ENCODE data around the gene GPAT2.
"Not testable (repeated sequence)": the region's sequence is repeated elsewhere in the genome, so short reads cannot be mapped to it uniquely, and the experiment has no call there.

GPAT2 gene

DNA sequence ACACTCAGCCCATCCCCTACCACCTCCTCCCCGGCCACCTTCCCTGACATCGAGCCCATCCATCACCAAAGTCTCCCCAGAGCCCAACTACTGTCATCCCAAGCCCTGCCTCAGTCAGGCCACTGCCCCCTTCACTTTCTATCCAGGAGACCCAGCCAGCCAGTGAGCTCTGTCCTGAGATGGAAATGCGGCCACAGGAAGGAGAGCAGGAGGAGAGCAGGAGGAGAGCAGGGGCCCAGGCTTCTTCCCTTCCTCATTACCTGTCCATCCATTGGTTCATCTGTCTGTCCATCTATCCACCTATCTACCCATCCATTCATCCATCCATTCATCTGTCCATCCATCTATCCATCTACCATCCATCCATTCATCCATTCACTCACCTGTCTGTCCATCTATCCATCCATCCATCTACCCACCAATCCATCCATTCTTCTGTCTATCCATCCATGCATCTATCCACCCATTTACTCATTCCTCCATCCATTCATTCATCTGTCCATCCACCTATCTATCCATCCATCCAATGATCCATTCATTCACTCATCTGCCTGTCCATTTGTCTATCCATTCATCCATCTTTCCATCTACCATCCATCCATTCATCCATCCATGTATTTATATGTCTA, 29.4 kb upstream of the GPAT2 start:
- DNase-seq = not testable (repeated sequence)

DNA sequence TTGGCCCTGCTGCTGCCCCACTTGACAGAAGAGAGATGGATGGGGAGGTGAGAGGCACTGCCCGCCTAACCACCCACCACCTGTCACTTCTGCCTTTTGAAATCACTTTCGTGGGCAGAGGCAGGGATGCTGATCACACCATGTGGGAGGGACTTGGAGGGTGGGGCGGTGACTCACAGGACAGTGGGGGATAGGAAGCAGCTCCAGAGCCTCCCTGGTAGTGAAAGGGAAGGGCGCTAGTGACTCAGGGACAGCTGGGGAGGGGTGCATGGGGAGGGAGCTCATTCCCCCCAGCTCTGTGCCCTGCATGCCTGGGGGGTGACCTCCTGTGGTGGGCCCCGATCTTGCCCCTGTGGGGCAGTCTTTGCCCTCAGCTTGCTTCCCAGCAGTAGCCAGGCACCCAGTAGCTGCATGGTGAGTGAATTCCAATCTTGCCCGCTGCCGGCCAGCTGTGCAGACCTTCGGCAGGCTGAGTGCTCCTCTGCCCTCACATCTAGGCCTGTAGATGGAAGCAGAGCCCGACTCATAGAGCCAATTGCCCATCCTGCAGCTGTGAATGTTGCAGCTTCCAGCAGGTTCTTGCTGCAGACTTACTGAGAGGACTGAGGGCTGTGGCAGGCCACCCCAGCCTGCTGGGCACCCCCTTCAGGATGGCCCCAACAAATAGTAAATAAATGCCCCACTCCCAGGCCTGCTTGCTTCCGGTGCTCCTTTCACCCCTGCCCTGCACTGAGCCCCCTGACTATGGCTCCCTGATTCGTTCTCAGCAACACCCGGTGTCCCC, 28.6 kb upstream of the GPAT2 start:
- DNase-seq = not testable (repeated sequence)

DNA sequence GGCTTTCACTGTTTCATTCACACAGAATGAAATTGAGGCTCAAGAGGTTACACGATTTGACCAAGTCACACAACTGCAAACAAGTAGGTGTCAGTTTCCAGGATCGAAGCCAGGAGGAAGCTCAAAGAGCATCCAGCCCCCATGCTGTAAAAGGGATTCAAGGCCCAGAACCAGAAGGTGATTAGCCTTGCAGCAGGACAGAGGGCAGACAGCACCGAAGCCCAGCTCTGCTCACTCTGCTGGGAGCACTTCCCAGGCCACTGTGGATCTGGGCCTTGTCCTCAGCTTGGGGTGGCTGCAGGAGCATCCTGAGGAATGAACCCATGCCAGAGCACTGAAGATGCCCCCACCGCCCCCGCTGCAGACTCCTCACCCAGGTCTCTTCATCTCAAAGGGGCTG, 27.8 kb upstream of the GPAT2 start:
- not testable (repeated sequence) for DNase-seq

DNA sequence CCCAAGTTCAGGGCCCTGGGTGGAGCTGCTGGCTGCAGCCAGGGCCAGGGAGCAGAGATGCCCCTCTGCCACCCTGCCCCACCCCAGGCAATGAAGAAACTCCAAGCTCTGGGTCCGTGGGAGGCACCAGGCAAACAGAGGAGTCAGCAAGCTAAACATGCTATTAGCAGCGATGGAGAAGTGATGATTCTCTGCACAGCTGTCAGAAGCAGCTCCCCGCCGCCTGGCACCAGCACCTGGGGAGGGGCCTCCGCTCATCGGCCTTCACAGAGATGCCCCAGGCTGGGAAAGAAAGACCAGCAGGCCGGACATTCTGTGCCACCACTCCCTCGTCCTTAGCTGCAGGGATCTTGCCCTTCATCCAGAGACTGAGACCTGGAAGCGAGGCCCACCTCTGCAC, 27.2 kb upstream of the GPAT2 start:
- not testable (repeated sequence) for DNase-seq

DNA sequence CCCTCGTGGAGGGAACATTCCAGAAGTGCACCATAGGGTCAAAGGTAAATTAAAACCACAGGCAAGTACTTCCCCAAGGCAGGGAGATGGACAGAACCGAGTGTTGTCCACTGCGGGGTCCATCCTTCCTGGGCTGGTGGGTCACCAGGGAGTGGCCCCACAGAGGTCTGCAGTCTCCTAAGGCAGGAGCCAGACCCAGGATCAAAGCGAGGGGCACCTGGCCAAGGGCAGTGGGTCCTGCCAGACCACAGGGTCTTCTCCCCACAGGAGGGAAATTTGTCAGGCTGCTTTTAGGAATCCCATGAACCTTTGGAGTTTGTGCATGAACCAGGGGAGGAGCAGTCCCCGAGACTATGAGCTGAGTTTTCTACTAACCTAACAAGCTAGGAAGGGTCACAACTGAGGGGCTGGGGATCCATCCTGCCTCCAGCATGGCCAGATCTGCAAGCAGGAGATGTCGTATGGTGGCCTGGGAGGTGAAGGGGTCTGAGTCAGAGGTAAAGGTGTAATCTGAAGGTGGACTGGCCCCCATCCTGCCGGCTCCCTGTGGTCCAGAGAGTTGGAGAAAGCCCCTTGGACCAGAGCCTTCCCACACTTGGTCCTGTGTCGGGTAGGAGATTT, 26.6 kb upstream of the GPAT2 start:
- DNase-seq = not testable (repeated sequence)

DNA sequence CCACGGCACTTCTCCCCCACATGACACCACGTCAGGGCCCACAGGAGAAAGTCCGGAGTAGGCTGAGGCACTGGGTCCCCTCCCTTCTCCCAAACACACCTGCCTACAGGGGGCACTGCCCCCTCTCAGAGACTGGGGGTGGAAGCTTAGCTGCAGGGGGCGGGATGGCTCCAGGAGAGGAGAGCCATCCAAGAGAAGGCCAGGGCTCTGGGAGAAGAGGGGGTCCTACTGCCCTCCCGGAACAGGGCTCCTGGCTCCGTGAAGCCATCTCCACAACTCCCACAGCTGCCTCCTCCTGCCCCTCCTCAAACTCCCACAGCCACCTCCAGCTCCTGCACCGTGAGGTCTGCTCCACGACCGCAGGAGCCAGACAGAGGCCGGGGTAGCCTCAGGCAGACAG, 25.6 kb upstream of the GPAT2 start:
- not testable (repeated sequence) for DNase-seq

DNA sequence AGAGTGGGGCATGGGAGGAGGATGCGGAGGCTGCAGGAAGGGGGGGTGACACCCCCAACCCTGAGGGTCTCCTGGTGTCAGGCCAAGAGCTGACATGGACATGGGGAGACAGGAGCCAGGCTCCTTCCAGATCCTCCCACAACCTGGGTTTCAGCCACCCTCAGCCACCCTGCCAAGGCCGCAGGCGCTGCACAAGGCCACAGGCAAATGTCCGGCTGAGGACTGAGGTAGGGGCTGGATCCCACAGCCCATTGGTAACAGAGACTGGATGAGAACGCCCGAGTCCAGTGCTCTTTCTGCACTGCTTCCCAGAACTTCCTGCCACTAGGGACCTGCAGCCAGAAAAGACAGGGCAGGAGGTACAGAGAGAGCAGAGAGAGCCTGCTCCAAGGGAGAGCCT, 24.7 kb upstream of the GPAT2 start:
- not testable (repeated sequence) for DNase-seq

DNA sequence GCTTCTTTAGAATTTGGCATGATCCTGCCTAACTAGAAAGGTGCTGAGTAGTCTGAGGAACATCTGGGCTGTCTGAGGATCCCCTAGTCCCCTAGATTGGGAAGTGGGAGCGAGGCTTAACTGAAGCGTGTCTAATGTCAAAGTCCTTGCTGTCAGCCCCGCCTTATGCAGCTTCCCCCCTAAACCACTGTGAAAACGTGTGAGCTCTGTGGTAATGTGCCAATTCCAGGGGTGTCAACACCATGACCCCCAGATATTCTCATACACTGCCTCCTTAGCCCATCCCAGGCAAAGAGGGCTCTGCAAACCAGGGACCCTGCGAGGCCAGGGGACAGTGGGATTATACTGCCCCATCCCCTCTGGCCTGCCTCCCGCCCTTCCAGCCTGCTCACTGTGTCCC, 21.1 kb upstream of the GPAT2 start:
- not testable (repeated sequence) for DNase-seq

DNA sequence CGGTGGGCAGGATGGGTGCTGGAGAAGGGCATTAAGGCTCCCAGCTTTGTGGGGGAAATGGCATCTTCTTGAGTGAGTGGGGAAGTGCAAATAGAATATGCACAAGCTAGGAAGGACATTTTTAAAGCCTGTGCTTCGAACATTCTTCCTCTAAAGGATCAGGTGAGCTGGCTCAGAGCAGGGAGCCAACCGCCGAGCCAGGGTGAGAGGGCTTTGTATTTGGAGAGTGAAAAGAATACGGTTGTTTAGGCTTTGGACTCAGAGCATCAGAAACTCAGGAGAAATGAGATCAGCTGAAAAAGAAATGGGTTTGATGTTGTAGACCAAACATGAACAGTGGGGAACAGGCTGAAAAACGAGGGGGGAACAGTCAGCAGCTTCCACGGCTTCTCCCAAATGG, 19.8 kb upstream of the GPAT2 start:
- not testable (repeated sequence) for DNase-seq

DNA sequence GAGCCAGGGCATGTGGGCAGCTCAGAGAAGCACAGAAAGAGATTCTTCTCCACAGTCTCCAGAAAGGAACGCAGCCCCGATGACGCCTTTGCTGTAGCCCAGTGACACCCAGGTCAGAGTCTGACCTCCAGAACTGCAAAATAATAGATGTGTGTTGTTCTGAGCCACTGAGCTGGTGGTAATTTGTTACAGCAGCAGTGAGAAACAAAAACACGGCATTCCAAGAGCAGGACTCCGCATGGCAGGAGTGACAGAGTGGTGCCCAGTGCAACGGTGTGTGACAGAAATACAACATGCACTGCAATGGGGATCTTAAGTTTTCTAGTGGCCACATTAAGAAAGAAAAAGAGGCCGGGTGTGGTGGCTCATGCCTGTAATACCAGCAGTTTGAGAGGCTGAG, 18.7 kb upstream of the GPAT2 start:
- DNase-seq = not testable (repeated sequence)

DNA sequence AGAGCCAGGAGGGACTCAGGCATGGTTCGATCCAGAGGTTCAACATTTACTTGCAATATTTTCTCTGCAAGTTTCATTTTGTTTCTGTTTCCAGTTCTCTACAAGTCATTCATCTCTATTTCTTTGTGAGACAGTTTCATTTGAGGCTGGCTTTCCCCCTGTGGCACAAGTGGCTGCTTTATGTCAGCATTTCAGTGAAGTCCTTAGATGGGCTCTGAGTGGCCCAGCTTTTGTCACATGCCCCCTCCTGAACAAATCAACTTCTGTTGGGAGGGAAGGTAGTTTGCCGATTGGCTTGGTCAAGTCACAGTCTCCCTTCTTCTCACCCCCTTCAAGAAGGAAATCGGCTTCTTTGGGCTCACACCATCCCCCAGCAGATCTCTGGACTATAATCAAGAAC, 17.9 kb upstream of the GPAT2 start:
- DNase-seq = not testable (repeated sequence)

DNA sequence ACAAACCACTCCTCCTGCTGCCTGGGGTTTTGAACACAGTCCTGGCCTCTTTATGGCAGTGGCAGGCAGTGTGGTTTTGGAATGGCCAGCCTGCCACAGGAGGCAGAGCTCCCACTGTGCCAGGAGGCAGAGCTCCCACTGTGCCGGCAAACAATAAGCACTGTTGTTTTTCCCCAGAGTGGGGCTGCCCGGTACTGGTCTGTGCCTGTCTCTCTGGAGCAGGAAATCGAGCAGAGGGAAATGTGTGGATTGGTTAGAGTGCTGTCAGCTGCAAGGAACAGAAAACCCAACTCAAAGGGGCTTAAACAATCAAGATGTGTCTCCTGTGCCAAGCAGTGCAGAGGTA, 15.2 kb upstream of the GPAT2 start:
- not testable (repeated sequence) for DNase-seq

DNA sequence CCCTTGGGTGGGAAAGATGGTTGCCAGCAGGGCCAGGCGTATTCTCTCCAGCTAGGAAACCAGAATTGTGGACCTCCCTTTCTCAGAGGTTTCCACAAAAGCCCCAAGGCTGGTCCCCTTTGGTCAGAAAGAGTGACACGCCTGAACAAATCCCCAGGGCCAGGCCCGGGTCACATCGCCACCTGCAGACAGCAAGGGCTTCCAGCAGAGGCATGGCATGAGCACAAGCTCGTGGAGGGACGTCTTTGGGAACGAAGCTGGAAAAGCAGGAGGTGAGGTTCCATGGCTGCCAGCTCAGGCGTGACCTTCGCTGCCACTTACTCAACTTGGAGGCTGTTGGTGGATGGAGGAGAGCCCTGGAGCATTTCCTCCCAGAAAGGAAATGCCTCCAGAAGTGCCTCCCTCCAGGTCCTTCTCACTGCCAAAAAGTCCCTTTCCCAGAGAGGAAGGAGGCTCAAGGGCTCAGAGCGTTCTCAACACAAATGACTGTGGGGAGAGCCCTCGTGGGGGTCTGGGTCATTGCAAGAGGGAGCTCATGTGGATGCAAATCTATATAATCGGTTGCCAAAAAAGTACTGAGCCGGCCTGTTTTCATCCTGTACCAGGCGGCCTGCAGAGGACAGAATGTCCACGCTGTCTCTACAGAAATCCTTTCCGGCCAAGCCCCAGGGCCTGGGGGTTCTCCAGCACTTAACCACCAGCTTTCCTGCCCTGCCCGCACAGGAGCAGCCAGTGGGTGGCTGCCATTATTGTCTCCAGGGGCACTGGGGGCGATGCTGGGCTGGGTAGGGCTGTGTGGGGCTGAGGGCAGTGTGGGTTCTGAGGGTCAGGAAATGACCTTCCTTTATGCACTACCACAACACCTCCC, 14.6 kb upstream of the GPAT2 start:
- not testable (repeated sequence) for DNase-seq

DNA sequence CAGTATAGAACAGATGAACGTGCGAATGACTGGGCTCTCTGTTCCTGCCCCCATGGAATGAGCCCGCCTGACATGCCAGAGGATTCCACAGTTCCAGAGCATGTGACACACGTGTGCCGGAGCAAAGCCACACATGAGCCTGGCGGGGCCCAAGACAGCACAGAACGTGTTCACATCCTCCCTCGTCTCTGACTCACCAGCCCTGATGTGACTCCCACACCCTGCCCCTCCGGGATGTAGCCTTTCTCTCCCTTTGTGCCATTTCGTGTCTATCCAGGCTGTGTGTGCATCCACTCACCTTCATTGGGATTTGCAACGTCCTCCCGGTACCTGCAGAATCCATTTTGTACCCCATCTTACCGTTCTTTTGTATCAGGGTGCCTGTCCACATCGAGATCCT, 838 bp upstream of the GPAT2 start:
- DNase-seq = not testable (repeated sequence)

DNA sequence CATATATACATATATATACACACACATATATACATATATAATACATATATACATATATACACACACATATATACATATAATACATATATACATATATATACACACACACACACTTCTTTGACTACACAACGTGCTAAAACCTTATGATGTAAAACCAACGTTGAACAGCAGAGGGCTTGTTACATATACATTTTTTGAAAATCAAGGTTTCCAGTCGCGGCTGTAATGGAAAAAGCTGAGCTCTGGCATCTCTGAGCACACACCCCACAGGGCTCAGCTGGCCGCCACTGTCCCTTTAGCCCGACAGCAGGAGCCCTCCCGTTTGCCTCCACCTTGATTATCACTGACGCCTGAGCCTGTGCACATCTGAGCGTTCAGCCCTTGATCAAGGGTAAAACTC, 719 bp downstream of the GPAT2 start:
- DNase-seq = not testable (repeated sequence)

DNA sequence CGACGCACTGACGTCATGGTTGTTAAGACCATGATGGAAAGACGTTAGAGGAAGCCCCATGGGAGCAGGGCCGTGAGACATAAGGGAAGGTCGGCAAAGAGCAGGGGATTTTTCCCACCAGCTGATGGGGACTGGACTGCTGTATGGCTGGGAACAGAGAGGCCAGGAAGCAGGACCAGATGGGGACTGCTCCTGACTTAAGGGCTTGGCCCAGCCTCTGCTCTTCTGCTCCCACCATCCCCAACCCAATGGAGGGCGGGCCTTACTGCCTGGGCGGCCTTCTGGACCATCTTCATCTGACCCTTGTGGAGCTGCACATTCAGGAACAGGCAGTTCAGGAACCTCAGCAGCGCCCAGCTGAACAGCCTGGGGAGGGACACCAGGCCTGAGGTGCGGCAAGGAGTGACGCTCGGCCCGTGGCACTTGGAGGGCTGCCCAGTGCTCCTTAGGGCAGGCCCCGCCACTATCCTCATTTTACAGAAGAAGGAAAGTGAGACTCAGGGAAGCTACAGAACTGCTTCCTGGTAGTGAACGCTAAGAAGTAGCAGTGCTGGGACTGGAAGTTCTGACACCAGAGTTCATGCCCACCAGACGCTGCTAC, 6.9 kb downstream of the GPAT2 start:
- DNase-seq = not testable (repeated sequence)

DNA sequence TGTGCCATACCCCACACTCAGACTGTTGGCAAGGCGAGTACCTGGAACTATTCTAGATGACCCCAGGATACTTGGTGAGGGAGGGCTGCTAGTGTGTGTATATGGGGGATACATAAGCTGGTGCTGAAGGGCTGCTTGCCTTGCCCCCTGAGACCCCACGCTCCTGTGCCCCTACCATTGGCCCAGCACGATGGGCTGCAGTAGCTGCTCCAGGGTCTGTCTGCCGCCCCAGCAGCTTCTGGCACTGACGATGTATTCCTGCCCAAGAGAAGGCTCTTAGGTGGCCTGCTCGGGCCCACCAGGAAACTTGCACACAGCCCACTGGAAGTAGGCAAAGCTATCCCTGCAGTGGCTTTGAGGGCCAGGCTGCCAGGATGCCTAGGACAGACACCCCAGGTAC, 9.0 kb downstream of the GPAT2 start:
- not testable (repeated sequence) for DNase-seq

DNA sequence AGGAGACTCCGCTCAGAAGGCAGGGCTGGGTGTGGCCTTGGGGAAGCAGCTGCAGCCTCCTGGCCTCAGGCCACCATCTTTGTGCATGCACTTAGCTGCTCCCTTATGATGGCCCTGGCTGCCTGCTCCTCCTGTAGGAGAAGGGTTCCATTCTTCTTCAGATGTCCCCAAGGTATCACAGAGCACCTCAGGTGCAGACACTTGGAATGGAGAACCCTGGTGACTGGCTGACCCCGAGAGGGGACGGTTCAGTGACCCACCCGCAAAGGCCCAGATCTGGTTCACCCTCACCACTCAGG, 9.6 kb downstream of the GPAT2 start:
- no peak for DNase-seq

DNA sequence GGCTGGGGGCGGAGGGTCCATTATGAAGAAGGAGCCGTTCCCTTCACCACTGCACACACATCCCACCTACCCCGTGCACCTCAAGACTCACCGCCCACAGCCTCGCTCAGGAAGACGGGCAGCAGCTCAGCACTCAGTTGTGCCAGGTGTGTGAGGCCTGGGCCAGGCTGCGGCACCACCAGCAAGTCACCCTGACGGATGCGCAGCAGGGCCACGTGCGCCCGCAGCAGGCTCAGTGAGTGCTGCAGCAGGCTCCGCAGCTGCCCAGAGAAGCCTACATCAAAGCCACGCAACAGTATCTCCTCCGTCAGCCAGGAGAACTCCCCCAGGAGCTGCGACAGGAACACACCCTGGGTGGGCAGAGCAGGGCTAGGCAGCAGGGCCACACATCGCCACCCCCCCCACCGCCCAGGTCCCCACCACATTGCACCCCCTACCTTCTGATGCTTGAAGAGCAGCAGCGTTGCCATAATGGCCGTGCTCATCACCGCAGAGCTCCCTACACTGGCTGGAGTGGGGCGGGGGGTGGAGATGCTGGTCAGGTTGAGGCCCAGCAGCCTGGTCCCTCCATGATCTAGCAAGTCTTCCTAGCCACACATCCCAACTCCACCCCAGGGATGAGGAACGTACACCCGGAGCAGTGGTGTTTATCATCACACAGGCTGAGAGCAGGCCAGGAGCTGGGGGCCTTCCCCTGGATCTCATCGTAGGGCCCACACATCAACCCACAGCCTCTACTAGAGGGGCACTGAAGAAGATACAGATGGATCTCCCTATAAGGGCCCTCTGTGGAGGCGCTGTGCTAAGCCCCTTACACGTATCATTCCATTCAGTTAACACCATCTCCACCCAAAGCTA, 10.2 kb downstream of the GPAT2 start:
- no peak for DNase-seq

DNA sequence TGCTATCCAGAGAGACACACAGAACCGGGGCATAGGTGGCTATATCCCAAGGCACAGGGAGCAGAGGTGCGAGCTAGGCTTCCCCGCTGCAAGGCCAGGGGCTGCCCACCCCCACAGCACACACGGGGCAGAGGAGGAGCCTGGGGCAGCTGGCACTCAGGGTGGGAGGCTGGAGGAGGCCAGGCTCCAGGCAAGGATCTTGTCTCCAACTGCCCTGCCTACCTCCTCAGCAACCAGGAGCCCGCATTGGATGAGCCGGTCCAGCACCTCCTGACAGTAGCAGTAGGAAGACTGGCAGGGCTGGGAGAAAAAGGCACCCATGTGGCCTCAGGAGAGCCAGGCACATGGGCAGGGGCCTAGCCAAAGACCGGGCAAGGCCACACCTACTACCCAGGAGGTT, 11.0 kb downstream of the GPAT2 start:
- not testable (repeated sequence) for DNase-seq

DNA sequence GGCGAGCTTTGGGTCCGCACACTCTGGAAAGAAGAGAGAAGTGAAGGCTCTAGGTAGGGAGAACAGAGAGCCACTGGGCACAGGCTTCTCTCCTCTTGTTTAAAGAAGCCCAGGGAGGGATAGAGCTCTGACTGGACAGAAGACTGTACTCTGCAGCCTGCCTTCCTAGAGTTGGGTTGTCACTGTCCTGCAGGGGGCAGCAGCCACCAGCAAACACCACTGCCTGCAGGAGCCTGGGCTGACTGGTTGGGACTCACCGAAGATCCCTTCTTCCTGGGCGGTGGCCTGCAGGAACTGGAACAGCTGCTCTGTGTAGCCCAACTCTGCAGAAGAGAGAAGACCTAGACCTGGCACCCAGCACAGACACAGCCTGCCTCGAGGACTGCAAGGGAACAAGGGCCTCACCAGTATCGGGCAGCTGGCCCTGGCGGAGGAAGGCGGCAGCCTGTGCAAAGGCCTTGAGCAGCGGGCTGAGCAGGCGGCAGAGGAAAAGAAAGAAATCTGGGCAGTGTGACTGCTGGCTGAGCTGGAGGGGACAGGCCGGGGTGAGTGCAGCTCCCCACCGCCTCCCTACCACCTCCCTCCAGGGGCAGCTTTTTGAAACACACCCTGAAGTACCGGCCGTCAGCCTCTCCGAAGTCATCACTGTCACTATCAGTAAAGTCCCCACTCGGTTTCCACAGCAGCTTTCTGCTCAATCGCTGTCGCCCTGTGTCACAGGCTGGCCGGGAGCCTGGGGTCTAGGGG, 11.8 kb downstream of the GPAT2 start:
- not testable (repeated sequence) for DNase-seq
